Measurements from ENCODE around the gene EFHC1. TPM values are rescaled to one million over a fixed set of nuclear protein-coding genes. Genes with fewer than 3 reads are reported as not detected.

The EFHC1 gene
- total RNA-seq, 1 experiment from 2014 or later: 18.1 TPM

- no TSS peak for BruUV-seq (replicated peaks)
- no peaks in the 10 kb centered on the region for H3K27me3 Mint-ChIP-seq (ENCODE audit: unreplicated experiment)
- H3K9me3 Mint-ChIP-seq (ENCODE audit: low read depth, unreplicated experiment): no peaks in the 10 kb centered on the region
- no peak for TF ChIP-seq CTCF (IDR thresholded peaks at IDR 0.05; ENCODE audit: unreplicated experiment)
- no peak for DNase-seq
- peaks cover 54% of the 10 kb centered on the region for H3K4me1 Mint-ChIP-seq (ENCODE audit: low read depth, unreplicated experiment)
- CTCF ChIA-PET: interaction anchor here (1.6 kb wide), 1 partner anchor 9 kb away, joined by 5 read pairs; no protein-coding TSS in a partner anchor
- H3K36me3 Mint-ChIP-seq (ENCODE audit: insufficient read depth, unreplicated experiment): peaks cover 16% of the 10 kb centered on the region
- no peak overlapping the region for H3K27ac Mint-ChIP-seq (ENCODE audit: unreplicated experiment)
- intact Hi-C loops (cut with micrococcal nuclease; ENCODE audit: unreplicated experiment): loop anchor here (10.0 kb wide), 1 partner anchor 151 kb away; no protein-coding TSS in a partner anchor
- H3K4me3 Mint-ChIP-seq (ENCODE audit: low read depth, unreplicated experiment): no peak overlapping the region
These were observed 93.3 kb downstream of the EFHC1 start for GRCh38 chr6:52513464-52513863.

GRCh38 chr6:52513896-52514295, 93.8 kb downstream of the EFHC1 start:
- H3K9me3 Mint-ChIP-seq (ENCODE audit: low read depth, unreplicated experiment): no peaks in the 10 kb centered on the region
- no peaks in the 10 kb centered on the region for H3K27me3 Mint-ChIP-seq (ENCODE audit: unreplicated experiment)
- no TSS peak for BruUV-seq (replicated peaks)
- H3K36me3 Mint-ChIP-seq (ENCODE audit: insufficient read depth, unreplicated experiment): peaks cover 16% of the 10 kb centered on the region
- CTCF ChIA-PET: no interaction called here
- H3K27ac Mint-ChIP-seq (ENCODE audit: unreplicated experiment): no peak overlapping the region
- no peak overlapping the region for H3K4me3 Mint-ChIP-seq (ENCODE audit: low read depth, unreplicated experiment)
- no peak for DNase-seq
- peaks cover 57% of the 10 kb centered on the region for H3K4me1 Mint-ChIP-seq (ENCODE audit: low read depth, unreplicated experiment)
- TF ChIP-seq CTCF (IDR thresholded peaks at IDR 0.05; ENCODE audit: unreplicated experiment): no peak
- intact Hi-C loops (cut with micrococcal nuclease; ENCODE audit: unreplicated experiment): loop anchor here (10.0 kb wide), 1 partner anchor 151 kb away; no protein-coding TSS in a partner anchor

GRCh38 chr6:52514514-52514913, 94.4 kb downstream of the EFHC1 start:
- Mint-ChIP-seq H3K36me3 (ENCODE audit: insufficient read depth, unreplicated experiment) (peaks cover 16% of the 10 kb centered on the region), H3K27ac (ENCODE audit: unreplicated experiment) (peak overlapping the region; percentile 63), H3K27me3 (ENCODE audit: unreplicated experiment) (no peaks in the 10 kb centered on the region), H3K9me3 (ENCODE audit: low read depth, unreplicated experiment) (no peaks in the 10 kb centered on the region), H3K4me1 (ENCODE audit: low read depth, unreplicated experiment) (peaks cover 57% of the 10 kb centered on the region), H3K4me3 (ENCODE audit: low read depth, unreplicated experiment) (no peak overlapping the region)
- TF ChIP-seq CTCF (IDR thresholded peaks at IDR 0.05; ENCODE audit: unreplicated experiment): no peak
- CTCF ChIA-PET: interaction anchor here (1.9 kb wide), 1 partner anchor 10 kb away, joined by 5 read pairs; no protein-coding TSS in a partner anchor
- peak; percentile 8 for DNase-seq
- intact Hi-C loops (cut with micrococcal nuclease; ENCODE audit: unreplicated experiment): loop anchor here (10.0 kb wide), 1 partner anchor 150 kb away; no protein-coding TSS in a partner anchor
- BruUV-seq (replicated peaks): no TSS peak

- BruUV-seq (replicated peaks): no TSS peak
- peaks cover 16% of the 10 kb centered on the region for H3K36me3 Mint-ChIP-seq (ENCODE audit: insufficient read depth, unreplicated experiment)
- no peaks in the 10 kb centered on the region for H3K9me3 Mint-ChIP-seq (ENCODE audit: low read depth, unreplicated experiment)
- intact Hi-C loops (cut with micrococcal nuclease; ENCODE audit: unreplicated experiment): loop anchor here (10.0 kb wide), 1 partner anchor 149 kb away; no protein-coding TSS in a partner anchor
- CTCF ChIA-PET: interaction anchor here (1.9 kb wide), 1 partner anchor 11 kb away, joined by 5 read pairs; no protein-coding TSS in a partner anchor
- H3K27me3 Mint-ChIP-seq (ENCODE audit: unreplicated experiment): no peaks in the 10 kb centered on the region
- peaks cover 57% of the 10 kb centered on the region for H3K4me1 Mint-ChIP-seq (ENCODE audit: low read depth, unreplicated experiment)
- no peak for TF ChIP-seq CTCF (IDR thresholded peaks at IDR 0.05; ENCODE audit: unreplicated experiment)
- H3K27ac Mint-ChIP-seq (ENCODE audit: unreplicated experiment): peak overlapping the region; percentile 63
- DNase-seq: no peak
- no peak overlapping the region for H3K4me3 Mint-ChIP-seq (ENCODE audit: low read depth, unreplicated experiment)
These were observed 95.2 kb downstream of the EFHC1 start for GRCh38 chr6:52515219-52515960.
